Medulla oblongata (tissue), 1 donor: Measurements from ENCODE around the gene TMEM255B.
"Not testable (repeated sequence)": the region's sequence is repeated elsewhere in the genome, so short reads cannot be mapped to it uniquely, and the experiment has no call there.

ENCODE experiments used
- DNase-seq: peaks from one replicate; pipeline ENCODE4 v3.0.0-alpha.2; 2015; ENCODE audit errors: extremely low spot score

The TMEM255B gene

GRCh38 chr13:113817860-113818691 lies 59.0 kb downstream of the TMEM255B start:
- no peak for DNase-seq

- no peak for DNase-seq
Observed at GRCh38 chr13:113818700-113819295, 59.8 kb downstream of the TMEM255B start.

GRCh38 chr13:113819341-113819730 lies 60.3 kb downstream of the TMEM255B start:
- DNase-seq, result no peak

- no peak for DNase-seq
Observed at GRCh38 chr13:113819731-113820715, 61.0 kb downstream of the TMEM255B start.

- peak; percentile 90 for DNase-seq
Observed at GRCh38 chr13:113820813-113821651, 62.0 kb downstream of the TMEM255B start.

GRCh38 chr13:113821847-113822246 lies 62.8 kb downstream of the TMEM255B start:
- DNase-seq, result no peak

GRCh38 chr13:113822266-113822665 lies 63.2 kb downstream of the TMEM255B start:
- DNase-seq, result no peak

GRCh38 chr13:113822956-113823744 lies 64.1 kb downstream of the TMEM255B start:
- DNase-seq, result no peak

- DNase-seq, result no peak
Observed at GRCh38 chr13:113823771-113824170, 64.7 kb downstream of the TMEM255B start.

GRCh38 chr13:113825841-113826240 lies 66.8 kb downstream of the TMEM255B start:
- DNase-seq, result no peak

GRCh38 chr13:113826446-113826845 lies 67.4 kb downstream of the TMEM255B start:
- DNase-seq, result not testable (repeated sequence)

- no peak for DNase-seq
Observed at GRCh38 chr13:113827021-113827420, 68.0 kb downstream of the TMEM255B start.

- DNase-seq, result no peak
Observed at GRCh38 chr13:113828282-113828825, 69.3 kb downstream of the TMEM255B start.

GRCh38 chr13:113830426-113830950 lies 71.5 kb downstream of the TMEM255B start:
- DNase-seq, result not testable (repeated sequence)

- DNase-seq, result no peak
Observed at GRCh38 chr13:113831061-113831460, 72.0 kb downstream of the TMEM255B start.

GRCh38 chr13:113832205-113832604 lies 73.2 kb downstream of the TMEM255B start:
- no peak for DNase-seq

- no peak for DNase-seq
Observed at GRCh38 chr13:113832631-113833030, 73.6 kb downstream of the TMEM255B start.

GRCh38 chr13:113833111-113833830 lies 74.2 kb downstream of the TMEM255B start:
- no peak for DNase-seq

- DNase-seq, result not testable (repeated sequence)
Observed at GRCh38 chr13:113834006-113834405, 75.0 kb downstream of the TMEM255B start.
